ENCODE data around the gene RAD54L.
"Not testable (repeated sequence)": the region's sequence is repeated elsewhere in the genome, so short reads cannot be mapped to it uniquely, and the experiment has no call there.

The RAD54L gene

DNA sequence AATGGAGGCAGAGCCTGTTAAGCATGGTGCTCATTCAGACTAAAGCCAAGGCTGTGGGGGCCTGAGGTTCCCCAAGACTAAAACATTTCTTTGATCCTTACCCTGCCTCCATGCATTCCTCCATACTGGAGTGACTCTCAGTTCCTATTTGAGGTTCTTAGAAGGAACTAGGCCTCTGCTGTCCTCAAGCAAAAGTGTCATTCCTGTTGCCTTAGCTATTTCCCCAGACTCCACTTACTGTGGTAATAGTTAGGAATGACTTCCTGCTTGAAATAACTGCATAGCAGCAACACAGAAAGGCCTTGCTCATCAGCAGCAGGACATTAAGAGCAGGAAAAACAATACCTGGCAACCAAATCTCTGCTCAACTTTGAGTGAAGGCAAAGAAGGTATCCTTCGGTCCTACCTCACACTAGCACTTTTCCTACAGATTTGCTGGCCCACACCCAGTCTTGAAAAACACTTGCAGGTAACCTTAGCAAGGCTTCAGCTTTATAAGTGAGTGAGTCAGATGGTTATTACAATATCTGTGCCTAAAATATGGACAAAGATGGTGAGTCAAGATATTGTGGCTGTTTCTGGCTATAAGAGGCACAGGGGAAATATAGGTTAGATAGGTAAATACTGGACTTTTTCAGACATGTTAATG is 41.0 kb downstream of the RAD54L start:
- no peak for DNase-seq

DNA sequence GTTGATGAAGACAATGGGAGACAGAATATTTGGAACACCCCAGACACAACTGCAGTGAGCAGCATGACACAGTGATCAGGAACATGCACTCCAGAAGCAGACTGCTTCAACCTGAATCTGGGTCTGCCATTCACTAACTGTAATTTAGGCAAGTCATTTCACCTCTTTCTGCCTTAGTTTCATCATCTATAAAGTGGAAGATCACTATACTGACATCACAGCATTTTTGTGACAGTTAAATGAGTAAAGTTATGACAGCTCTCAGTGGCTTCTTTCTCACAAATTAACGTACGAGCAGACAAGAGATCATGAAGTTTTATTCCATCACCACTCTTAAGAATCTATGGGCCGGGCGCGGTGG is 41.6 kb downstream of the RAD54L start:
- no peak for DNase-seq

DNA sequence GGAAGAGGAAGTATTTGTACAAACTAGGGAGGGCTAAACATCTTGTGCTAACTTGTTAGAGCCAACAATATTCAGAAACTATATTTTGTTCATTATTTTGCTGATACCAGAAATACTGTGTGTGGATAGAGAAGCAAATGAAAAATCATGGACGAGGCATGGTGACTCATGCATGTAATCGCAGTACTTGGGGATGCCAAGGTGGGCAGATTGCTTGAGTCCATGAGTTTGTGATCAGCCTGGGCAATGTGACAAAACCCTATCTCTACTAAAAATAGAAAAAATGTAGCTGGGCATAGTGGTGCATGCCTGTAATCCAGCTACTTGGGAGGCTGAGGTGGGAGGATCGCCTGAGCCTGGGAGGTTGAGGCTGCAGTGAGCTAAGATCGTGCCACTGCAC is 42.4 kb downstream of the RAD54L start:
- no peak for DNase-seq

DNA sequence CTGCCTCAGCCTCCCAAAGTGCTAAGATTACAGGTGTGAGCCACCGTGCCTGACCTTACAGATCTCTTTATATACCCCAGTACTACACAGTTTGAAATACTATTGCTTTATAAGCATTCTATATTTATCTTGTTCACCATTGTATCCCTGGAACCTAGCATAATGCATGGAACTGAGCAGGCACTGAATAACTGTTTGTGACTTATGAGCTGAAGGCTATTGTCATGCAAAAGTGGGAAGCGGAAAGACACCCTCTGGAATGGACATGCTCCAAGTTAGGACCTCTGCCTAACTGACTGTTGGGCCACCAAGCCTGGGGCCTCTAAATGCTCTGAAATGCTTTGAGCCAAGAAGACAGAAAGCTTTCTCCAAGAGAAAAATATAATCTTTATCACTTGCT is 47.7 kb downstream of the RAD54L start:
- no peak for DNase-seq

DNA sequence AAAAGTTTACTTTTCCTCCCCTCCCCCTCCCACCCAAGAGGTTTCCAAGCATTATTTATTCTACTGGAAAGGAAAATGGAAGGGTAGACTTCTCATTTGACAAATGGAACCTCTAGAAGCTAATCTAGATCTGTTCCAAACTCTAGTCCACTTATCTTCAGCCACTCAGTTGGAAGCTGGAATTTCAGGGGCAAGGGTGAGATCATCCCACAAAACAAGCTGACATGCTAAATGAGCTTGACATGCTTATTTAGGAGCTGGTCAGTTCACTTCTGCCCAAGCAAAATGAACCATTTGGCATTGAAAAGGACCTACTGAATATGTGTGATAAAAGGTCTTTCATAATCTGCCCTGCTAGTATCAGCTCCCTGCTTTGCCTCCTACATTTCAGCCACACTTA is 50.8 kb downstream of the RAD54L start:
- DNase-seq: no peak

DNA sequence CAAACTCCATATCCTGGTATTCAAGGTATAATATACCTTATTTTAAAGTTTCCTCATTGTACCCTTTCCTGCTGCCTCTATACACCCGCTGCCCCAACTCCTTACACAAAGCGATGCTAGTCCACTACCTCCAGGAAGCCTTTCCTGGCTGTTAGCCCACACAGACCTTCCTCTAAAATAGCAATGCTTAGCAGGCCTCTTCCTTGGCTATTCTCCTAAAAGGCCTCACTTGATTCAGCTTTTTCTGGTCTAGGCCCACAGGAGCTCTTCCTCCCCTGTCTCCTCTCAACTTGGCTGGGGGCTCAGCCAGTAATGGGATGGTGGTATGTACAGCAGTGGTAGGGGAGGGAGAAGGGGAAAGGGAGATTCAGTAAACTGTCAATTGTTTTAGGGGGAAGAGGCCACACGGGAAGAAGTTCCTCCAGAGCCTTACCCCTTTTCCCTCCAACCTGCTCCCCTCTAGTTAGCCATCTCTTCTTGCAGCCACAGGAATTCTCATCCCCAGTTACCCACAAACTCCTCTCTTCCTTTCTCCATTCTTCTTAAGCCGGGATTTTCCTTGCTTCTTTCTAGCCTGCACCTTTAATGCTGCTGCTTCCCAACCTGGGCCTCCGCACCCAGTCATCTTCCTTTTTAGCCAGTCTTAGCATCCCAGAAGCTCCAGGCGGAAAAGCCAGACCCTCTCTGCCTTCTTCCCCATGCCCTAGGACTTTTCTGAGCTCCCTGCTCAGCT is 53.3 kb downstream of the RAD54L start:
- no peak for DNase-seq

DNA sequence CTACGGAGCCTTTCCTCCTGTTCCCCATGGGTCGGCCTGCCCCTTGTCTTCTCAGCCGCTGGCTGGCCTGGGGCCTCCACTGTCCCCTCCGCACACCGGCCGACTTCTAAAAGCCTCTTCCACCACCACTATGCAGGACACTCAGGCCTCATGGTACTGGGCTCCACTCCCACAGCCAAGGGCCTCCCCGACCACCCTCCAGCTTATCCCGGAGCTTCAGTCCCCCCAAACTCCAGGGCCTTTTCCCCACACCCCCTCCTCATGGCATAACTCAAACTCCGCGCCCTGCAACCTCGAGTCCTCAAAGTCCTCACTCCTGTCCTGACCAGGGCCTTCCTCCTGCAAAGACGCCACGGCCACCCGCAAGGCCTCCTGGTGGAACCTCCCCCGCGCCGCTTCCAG is 53.8 kb downstream of the RAD54L start:
- DNase-seq: no peak

DNA sequence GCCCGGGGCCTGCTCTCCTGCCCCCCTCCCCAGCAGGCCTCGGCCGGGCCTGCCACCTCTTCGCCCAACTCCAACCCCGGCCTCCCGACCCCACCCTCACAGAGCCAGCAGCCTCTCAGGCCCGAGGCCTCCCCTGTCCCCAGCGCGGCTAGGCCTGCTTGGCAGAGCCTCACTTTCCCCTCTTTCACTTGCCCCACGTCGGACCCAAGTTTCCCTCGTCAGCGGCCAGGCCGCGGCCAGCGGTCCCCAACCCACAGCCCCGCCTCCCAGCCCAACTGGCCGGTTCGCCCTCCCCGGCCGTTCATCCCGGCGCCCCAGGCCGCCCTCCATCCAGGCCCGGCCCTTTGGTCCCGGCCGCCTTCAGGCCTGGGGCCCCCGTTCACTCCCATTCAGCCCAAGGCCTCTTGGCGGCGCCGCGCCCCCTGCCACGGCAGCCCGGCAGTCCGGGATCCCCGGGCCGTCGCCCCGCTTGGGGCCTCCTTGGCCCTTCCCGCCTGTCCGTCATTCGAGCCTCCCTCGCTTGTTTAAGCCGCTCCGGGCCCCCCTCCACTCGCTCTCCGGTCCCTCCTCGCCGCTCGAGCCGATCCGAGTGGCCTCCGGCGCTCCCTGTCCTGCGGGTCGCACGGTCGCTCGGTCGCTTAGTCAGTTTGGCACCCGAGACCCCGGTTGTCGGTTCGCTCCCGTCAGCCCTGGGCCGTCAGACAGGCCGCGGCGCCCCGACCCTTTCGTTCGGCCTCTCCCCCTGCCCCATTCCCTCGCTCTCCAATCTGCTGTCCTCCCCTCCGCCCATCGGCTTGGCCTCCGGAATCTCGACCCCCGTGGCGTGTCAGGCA is 54.5 kb downstream of the RAD54L start:
- peak; percentile 40 to 51 for DNase-seq

DNA sequence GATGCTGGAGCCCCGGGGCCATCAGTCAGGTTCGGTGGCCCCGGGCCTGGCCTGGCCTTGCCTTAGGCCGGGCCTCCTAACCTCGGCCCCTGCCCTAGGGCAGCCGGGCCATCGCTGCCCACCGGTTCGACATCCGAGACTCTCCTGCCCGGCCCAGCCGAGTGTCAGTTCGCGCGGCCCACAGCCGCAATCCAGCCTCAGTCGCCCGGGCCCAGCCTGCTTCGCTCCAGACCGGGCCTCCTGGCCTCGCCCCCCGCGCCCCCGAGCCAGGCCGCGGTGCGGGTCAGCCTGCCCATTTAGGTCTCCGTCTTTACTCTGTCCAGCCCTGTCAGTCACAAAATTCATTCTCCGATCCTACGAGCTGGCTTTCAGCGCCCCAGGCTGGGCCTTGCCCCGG is 55.1 kb downstream of the RAD54L start:
- DNase-seq: peak in 1 of 2 donors; percentile 29

DNA sequence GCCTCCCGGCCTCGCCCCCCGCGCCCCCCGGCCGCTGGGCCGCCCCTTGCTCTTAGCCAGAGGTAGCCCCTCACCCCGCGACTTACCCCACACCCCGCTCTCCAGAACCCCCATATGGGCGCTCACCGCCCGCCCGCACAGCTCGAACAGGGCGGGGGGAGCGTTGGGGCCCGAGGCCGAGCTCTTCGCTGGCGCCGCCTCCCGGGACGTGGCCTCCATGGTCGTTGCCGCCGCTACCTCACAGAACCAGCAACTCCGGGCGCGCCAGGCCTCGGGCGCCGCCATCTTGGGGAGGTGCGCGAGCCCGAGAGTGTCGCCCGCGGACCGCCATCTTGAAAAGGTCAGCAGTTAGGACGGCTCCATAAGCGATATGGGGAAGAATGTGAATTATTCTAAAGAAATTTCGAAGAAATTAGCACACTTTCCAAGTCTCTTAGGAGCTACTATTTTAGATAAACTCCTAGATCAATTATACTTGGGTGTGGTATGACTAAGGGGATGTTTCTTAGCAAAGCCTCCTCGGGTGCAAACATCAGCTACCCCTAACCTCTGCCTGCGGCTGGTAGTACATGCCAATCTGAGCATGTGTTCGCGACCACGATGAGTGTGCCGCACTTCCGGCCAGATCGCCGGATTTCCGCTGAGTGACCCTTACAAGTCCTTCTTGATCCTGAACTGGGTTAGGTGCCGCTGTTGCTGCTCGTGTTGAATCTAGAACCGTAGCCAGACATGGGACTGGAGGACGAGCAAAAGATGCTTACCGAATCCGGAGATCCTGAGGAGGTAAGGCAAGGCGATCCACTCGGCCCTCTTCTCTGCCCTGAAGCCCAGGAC is 55.7 kb downstream of the RAD54L start, which contains the start of the genes LRRC41 and UQCRH:
LRRC41 (minus strand) TSS at position 579 of the 834 bp plus-strand sequence; CDS start at position 285, 294 bp downstream.
UQCRH (plus strand) TSS at position 661 of the 834 bp plus-strand sequence; CDS start at position 730, 69 bp downstream.
- DNase-seq: peak; percentile 91 to 92

DNA sequence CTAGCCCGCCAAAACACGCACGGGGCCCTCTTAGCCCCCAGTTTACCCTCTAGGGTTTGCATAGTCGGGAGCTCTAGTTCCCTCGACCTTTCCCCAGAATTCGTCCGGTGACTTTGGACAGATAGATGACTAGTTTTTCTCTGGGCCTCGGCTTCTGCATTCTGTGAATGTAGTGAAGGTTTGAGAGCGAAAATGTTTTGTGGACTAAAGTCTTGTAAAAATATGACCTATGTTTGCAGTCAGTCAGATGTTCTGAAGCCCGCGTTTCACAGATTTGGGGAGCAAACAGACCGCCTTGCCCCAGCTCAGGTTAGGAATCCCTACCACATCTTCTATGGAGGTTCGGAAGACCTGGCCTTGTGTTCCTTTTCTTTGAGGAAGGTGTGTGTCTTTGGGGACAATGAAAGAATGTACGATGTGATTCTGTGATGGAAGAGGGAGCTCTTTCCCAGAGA is 56.3 kb downstream of the RAD54L start:
- no peak for DNase-seq

DNA sequence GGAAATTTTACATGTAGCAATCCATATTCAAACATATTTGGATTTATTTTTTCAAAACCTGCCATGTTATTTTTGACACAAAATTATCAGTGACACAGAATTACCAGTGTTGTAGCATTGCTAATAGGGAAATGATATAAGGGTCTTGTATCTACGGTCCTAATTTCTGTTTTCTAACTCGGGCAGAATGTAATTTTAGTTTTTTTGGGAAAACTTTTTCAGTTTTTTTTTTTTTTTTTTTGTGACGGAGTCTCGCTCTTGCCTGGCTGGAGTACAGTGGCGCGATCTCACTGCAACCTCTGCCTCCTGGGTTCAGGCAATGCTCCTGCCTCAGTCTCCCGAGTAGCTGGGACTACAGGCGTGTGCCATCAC is 58.6 kb downstream of the RAD54L start:
- no peak for DNase-seq

DNA sequence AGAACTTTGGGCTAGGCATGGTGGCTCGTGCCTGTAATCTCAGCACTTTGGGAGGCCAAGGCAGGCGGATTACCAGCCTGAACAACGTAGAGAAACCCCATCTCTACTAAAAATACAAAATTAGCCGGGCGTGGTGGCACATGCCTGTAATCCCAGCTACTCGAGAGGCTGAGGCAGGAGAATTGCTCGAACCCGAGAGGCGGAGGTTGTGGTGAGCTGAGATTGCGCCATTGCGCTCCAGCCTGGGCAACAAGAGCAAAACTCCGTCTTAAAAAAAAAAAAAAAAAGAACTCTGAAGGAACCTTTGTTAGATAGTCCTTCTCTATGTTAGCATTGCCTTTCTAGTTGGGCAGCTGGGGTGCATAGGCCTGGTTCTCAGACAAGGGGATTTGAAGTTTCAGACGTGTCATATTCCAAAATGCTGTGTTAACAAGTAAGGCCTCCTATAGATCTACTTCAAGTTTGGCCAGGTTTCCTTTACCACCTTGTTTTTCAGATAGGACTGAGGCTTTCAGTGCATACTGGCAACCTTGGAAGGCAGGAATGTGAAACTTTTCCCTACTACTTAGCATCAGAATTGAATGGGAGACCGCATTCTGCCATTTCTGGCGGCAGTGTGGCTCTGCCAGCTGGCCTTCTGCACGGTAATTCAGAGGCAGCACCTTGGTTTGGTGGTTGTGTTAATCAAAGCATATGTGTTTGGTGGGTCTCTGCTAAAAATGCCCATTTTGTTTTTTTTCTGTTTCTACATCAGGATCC is 62.0 kb downstream of the RAD54L start:
- DNase-seq: no peak

DNA sequence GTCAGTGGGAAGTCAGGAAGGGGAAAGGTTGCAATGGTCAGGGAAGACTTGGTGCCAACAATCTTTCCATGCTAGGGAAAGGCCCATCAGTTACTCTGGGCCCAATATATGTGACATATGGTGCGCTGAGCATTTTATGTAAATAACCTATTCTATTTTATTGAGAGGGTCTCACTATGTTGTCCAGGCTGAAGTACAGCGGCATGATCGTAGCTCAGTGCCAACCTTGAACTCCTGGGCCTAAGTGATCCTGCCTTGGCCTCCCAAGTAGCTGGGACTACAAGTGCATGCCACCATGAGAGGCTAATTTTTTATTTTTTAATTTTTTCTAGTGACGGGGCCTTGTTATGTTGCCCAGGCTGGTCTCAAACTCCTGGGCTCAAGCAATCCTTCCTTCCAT is 62.8 kb downstream of the RAD54L start:
- DNase-seq: no peak

DNA sequence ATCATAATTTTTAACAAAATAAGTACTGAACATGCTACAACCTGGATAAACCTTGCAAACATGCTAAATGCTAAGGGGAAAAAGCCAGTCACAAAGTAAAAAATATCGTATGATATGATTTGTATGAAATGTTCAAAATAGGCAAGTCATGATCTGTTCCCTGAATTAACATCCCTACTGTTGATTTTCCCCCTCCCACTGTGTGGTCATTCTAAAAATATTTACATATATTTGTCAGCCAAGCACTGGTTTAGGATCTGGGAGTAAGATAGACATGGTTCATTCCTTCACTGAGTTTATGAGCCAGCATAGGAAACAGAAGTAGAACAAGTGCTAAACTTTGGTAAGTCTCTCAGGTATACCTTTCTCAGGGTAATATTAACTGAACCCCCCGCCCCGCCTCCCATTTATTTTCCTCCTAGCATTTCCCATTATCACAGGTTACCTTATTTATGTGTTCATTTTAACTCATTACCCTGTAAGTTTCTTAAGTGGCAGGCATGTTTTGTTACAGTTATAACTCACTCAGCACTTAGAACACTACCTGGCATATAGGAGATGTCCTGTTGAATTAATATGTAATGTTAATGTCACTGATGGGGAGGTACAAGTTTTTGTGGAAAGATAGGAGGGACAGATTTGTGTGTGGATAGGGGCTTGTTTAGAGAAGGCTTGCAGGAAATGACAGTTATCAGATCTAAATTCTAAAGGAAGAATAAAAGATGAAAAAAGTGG is 68.3 kb downstream of the RAD54L start:
- DNase-seq: no peak

DNA sequence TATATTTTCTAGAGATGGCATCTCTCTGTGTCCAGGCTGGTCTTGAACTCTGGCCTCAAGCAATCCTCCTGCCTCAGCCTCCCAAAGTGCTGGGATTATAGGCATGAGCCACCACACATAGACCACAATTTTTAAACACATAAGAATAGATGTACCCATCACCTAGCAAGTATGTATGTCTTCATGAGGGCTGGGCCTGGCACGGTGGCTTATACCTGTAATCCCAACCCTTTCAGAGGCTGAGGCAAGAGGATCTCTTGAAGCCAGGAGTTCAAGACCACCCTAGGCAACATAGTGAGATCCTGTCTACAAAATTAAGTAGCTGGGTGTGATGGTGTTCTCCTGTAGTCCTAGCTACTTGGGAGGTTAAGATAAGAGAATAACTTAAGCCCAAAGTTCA is 69.8 kb downstream of the RAD54L start:
- DNase-seq: no peak

DNA sequence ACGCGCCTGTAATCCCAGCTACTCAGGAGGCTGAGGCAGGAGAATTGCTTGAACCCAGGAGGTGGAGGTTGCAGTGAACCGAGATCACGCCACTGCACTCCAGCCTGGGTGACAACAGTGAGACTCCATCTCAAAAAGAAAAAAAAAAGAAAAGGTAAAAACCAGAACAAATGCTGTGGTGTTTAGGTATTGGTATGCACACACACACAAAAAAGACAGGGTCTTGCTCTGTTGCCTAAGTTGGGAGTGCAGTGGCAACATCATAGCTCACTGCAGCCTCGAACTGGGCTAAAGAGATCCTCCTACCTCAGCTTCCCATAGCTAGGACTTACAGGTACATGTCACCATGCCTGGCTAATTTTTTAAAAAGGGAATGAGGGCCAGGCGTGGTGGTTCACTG is 71.7 kb downstream of the RAD54L start:
- not testable (repeated sequence) for DNase-seq

DNA sequence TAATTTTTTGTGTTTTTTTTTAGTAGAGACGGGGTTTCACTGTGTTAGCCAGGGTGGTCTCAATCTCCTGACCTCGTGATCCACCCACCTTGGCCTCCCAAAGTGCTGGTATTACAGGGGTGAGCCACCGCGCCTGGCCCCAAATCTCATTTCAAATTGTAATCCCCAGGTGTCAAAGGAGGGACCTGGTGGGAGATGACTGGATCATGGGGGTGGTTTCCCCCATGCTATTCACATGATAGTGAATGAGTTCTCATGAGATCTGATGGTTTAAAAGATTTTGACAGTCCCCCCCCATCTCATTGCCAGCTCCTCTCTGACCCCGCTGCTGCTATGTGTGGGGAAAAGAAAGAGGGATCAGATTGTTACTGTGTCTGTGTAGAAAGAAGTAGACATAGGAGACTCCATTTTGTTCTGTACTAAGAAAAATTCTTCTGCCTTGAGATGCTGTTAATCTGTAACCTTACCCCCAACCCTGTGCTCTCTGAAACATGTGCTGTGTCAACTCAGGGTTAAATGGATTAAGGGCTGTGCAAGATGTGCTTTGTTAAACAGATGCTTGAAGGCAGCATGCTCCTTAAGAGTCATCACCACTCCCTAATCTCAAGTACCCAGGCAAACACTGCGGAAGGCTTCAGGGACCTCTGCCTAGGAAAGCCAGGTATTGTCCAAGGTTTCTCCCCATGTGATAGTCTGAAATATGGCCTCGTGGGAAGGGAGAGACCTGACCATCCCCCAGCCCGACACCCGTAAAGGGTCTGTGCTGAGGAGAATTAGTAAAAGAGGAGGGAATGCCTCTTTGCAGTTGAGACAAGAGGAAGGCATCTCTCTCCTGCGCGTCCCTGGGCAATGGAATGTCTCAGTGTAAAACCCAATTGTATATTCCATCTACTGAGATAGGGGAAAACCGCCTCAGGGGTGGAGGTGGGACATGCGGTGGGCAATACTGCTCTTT is 72.7 kb downstream of the RAD54L start:
- not testable (repeated sequence) for DNase-seq

DNA sequence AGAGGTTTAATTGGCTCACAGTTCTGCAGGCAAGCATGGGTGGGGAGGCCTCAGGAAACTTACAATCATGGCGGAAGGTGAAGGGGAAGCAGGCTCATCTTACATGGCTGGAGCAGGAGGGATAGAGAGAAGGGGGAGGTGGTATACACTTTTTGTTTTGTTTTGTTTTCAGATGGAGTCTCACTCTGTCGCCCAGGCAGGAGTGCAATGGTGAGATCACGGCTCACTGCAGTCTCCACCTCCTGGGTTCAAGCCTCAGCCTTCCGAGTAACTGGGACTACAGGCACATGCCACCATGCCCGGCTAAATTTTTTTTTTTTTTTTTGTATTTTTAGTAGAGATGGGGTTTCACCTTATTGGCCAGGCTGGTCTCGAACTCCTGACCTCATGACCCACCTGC is 74.6 kb downstream of the RAD54L start:
- not testable (repeated sequence) for DNase-seq

Measured in activated CD4-positive, alpha-beta T cell treated with anti-CD3 and anti-CD28 coated beads for 4 hours (primary cell).